Naive thymus-derived CD4-positive, alpha-beta T cell (primary cell): ENCODE results near the gene FBXO31. TPM values are rescaled to one million over a fixed set of nuclear protein-coding genes. Genes with fewer than 3 reads are reported as not detected.

Source experiments
- ATAC-seq: fragments of 150-1000 bp; cut with Tn5 transposase; 2 replicates; pipeline ENCODE4 v1.10.0; 2021; ENCODE audit warnings: mild to moderate bottlenecking, moderate library complexity
- CTCF ChIA-PET: fragments of 350-600 bp; sonication (Branson Sonifier 250); formaldehyde crosslinking; loops from one replicate; lab custom pipeline; 2021; ENCODE audit warnings: antibody characterized with exemption; lab: Charles Lee
- POLR2A ChIA-PET: fragments of 350-600 bp; sonication (Branson Sonifier 250); formaldehyde crosslinking; loops from one replicate; lab custom pipeline; 2021; ENCODE audit warnings: antibody characterized with exemption, inconsistent platforms; lab: Charles Lee
- DNase-seq, 9 donors: peaks; one replicate each; pipeline versions ENCODE4 v3.0.0 to v3.0.0-alpha.2; 2020 to 2022; ENCODE audit warnings: mixed read lengths in 1 of 9
- H3K27ac ChIP-seq: one replicate; pipeline ENCODE4 v1.7.0; 2013; ENCODE audit warnings: mild to moderate bottlenecking, low read depth, low read length, moderate library complexity
- H3K27me3 ChIP-seq, 2 donors: one replicate each; pipeline ENCODE4 v1.7.0; 2013; ENCODE audit warnings: low read length in 2 of 2, mild to moderate bottlenecking in 2 of 2, moderate library complexity in 2 of 2; ENCODE audit not compliant: control insufficient read depth in 2 of 2, insufficient read depth in 2 of 2
- H3K36me3 ChIP-seq, 3 experiments: 1 replicate in 2 of 3; 2 replicates in 1 of 3; pipeline ENCODE4 v1.7.0; 2013; ENCODE audit warnings: low read length in 3 of 3, mild to moderate bottlenecking in 3 of 3, moderate library complexity in 1 of 3; ENCODE audit not compliant: insufficient read depth in 3 of 3, control insufficient read depth in 2 of 3
- H3K4me1 ChIP-seq, 2 donors: one replicate each; pipeline ENCODE4 v1.7.0; 2013; ENCODE audit warnings: low read length in 2 of 2, mild to moderate bottlenecking in 2 of 2, moderate library complexity in 1 of 2; ENCODE audit not compliant: control insufficient read depth in 2 of 2, insufficient read depth in 2 of 2
- H3K4me3 ChIP-seq: 2 replicates; pipeline ENCODE4 v1.7.0; 2013; ENCODE audit warnings: mild to moderate bottlenecking, low read length
- H3K9me3 ChIP-seq, 3 experiments: 1 replicate in 2 of 3; 2 replicates in 1 of 3; pipeline ENCODE4 v1.7.0; 2013; ENCODE audit warnings: low read length in 3 of 3; ENCODE audit not compliant: control insufficient read depth in 2 of 3
- H3K27ac Mint-ChIP-seq, 9 donors: one replicate each; pipeline ENCODE4 v1.8.0; 2020 to 2022; ENCODE audit warnings: mixed read lengths in 9 of 9, mild to moderate bottlenecking in 8 of 9, moderate library complexity in 5 of 9, inconsistent platforms in 2 of 9
- H3K27me3 Mint-ChIP-seq, 5 donors: one replicate each; pipeline ENCODE4 v1.8.0; 2021 to 2022; ENCODE audit warnings: mixed read lengths in 5 of 5, mild to moderate bottlenecking in 1 of 5
- H3K36me3 Mint-ChIP-seq, 5 donors: one replicate each; pipeline ENCODE4 v1.8.0; 2020 to 2022; ENCODE audit warnings: mixed read lengths in 5 of 5, mild to moderate bottlenecking in 3 of 5, inconsistent platforms in 1 of 5
- H3K4me1 Mint-ChIP-seq, 7 donors: one replicate each; pipeline ENCODE4 v1.8.0; 2020 to 2022; ENCODE audit warnings: mixed read lengths in 7 of 7, mild to moderate bottlenecking in 3 of 7, inconsistent platforms in 1 of 7
- H3K4me3 Mint-ChIP-seq, 10 donors: one replicate each; pipeline ENCODE4 v1.8.0; 2020 to 2022; ENCODE audit warnings: mild to moderate bottlenecking in 10 of 10, mixed read lengths in 10 of 10, moderate library complexity in 6 of 10, inconsistent platforms in 2 of 10
- H3K9me3 Mint-ChIP-seq, 11 donors: one replicate each; pipeline ENCODE4 v1.8.0; 2020 to 2022; ENCODE audit warnings: mixed read lengths in 11 of 11, mild to moderate bottlenecking in 4 of 11, inconsistent platforms in 1 of 11, moderate library complexity in 1 of 11
- intact Hi-C, 2 donors: fragments of 100-400 bp; cut with micrococcal nuclease; formaldehyde crosslinking; loops; one replicate each; pipeline ENCODE4 v1.15.1; 2023
- polyA plus RNA-seq, 2 donors: library from polyadenylated mRNA; unstranded; fragments of 300-500 nt; fragmentation: Illumina TruSeq; gene quantifications; one replicate each; pipeline ENCODE4 v1.2.3, GENCODE V29; 2021
- total RNA-seq, 6 experiments: library from RNA in 5 of 6; stranded (reverse) in 5 of 6; gene quantifications; 1 replicate in 5 of 6; 2 replicates in 1 of 6; pipeline ENCODE4 v1.2.3 and lab custom pipeline; 2021 to 2026

The FBXO31 gene, protein sequence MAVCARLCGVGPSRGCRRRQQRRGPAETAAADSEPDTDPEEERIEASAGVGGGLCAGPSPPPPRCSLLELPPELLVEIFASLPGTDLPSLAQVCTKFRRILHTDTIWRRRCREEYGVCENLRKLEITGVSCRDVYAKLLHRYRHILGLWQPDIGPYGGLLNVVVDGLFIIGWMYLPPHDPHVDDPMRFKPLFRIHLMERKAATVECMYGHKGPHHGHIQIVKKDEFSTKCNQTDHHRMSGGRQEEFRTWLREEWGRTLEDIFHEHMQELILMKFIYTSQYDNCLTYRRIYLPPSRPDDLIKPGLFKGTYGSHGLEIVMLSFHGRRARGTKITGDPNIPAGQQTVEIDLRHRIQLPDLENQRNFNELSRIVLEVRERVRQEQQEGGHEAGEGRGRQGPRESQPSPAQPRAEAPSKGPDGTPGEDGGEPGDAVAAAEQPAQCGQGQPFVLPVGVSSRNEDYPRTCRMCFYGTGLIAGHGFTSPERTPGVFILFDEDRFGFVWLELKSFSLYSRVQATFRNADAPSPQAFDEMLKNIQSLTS
- total RNA-seq (10 to 100 TPM; 26.6 to 41.9 (median 39.3) TPM), polyA plus RNA-seq (10 to 100 TPM; 16.8 to 30.8 TPM), total RNA-seq (lab: John Stamatoyannopoulos, UW) (41.3 reads per million, percentile 67 among the genes with 10 or more reads in this experiment)

DNA sequence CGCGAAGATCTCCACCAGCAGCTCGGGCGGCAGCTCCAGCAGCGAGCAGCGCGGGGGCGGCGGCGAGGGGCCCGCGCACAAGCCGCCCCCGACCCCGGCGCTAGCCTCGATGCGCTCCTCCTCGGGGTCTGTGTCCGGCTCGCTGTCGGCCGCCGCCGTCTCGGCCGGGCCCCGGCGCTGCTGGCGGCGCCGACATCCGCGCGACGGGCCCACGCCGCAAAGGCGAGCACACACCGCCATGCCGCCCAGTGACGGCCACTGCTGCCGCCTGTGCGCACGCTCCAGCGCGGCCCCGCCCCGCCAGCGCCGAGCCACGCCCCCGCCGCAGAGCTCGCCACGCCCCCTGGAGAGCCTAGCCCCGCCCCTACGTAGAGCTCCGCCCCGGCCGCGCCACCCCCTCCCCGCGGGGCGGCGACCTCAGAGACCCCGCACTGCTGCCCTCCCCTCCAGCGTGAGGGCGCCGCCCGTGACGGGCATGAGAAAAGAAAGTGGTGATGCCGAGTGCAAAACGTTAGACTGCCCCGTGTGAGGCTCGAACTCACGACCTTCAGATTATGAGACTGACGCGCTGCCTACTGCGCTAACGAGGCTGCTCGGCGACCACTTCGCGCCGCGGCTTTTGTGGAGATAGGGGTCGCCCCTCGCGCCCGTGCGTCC, at the start of gene FBXO31:
Gene FBXO31, minus strand, starts transcription at position 272 of the 657 bp plus-strand sequence. Its CDS starts 32 bp downstream, at position 240.
- H3K4me3 Mint-ChIP-seq, result peak within 1 kb of the TSS; percentile 73 to 96 (median 94)
- ATAC-seq, result peak; percentile 87
- Histone ChIP-seq H3K36me3 (peaks cover 0 to 6% (median 0%) of the 10 kb centered on the region in 3 experiments), H3K9me3 (no peaks in the 10 kb centered on the region), H3K27ac (peak within 1 kb of the TSS; percentile 74), H3K27me3 (no peaks in the 10 kb centered on the region), H3K4me3 (peak within 1 kb of the TSS; percentile 64), H3K4me1 (peaks cover 28 to 31% of the 10 kb centered on the region in 2 donors)
- H3K36me3 Mint-ChIP-seq, result peaks cover 0 to 5% (median 4%) of the 10 kb centered on the region in 5 donors
- ChIA-PET CTCF (interaction anchor here (0.5 to 1.0 kb wide), 3 partner anchors 10 to 250 kb away, joined by 3 to 5 read pairs (median 3); no protein-coding TSS in a partner anchor), POLR2A (interaction anchor here (0.6 to 4.2 kb wide), 11 partner anchors 9 to 1056 kb away, joined by 3 to 39 read pairs (median 4); partner anchors contain the start of gene C16orf95)
- peaks cover 0 to 4% (median 0%) of the 10 kb centered on the region in 11 donors for H3K9me3 Mint-ChIP-seq
- intact Hi-C loops, result loop anchor here (1.0 to 10.0 kb wide), 11 partner anchors 9 to 1071 kb away; partner anchors contain the start of genes BANP (in 2 of the 2), C16orf95 (in 2 of the 2), MAP1LC3B (in 2 of the 2) and SLC7A5 (in 2 of the 2)
- H3K27ac Mint-ChIP-seq, result peak within 1 kb of the TSS; percentile 94 to 99 (median 98)
- peaks cover 0 to 2% (median 0%) of the 10 kb centered on the region in 5 donors for H3K27me3 Mint-ChIP-seq
- peak; percentile 85 to 98 (median 90) for DNase-seq
- H3K4me1 Mint-ChIP-seq, result peaks cover 43 to 71% (median 63%) of the 10 kb centered on the region in 7 donors

DNA sequence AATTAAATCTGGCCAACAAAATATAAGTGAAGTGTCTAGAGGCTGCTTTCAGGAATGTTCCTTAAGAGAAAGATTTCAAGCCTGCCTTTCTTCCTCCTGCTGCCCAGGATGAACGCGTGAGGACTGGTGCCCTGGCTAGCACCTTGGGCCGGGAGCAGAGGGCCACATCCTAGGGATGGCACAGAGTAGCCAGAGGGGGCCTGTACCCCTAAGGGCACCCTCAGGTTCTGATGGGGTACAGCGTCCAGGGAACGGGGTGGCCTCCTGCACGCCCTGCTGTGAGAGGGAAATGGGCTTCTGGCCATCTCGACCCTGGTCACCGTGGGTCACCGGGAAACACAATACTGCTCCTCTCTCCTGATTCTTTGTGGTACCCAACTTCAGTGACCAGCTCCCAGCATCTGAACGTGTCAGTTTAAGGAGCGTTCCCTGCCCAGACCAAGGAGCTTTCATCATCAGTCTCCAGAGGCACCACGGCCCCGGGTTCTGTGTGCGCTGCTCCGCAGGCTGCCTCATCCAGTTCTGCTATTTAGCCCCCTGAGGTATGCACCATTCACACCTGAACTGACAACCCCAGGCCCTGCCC, 48.8 kb upstream of the FBXO31 start:
- DNase-seq (no peak), ATAC-seq (no peak)
- no peak overlapping the region for H3K27ac Mint-ChIP-seq
- Histone ChIP-seq H3K27ac (no peak overlapping the region), H3K27me3 (no peaks in the 10 kb centered on the region), H3K4me3 (no peak overlapping the region), H3K9me3 (no peaks in the 10 kb centered on the region), H3K36me3 (peaks cover 0 to 19% (median 0%) of the 10 kb centered on the region in 3 experiments), H3K4me1 (peaks cover 9 to 16% of the 10 kb centered on the region in 2 donors)
- peaks cover 0 to 5% (median 0%) of the 10 kb centered on the region in 5 donors for H3K27me3 Mint-ChIP-seq
- intact Hi-C loops, result no loop called here
- POLR2A ChIA-PET, result interaction anchor here (0.7 to 1.3 kb wide), 2 partner anchors 10 to 121 kb away, joined by 3 to 4 read pairs; no protein-coding TSS in a partner anchor
- no peak overlapping the region for H3K4me3 Mint-ChIP-seq
- CTCF ChIA-PET, result interaction anchor here (0.8 kb wide), 1 partner anchor 62 kb away, joined by 4 read pairs; no protein-coding TSS in a partner anchor
- H3K4me1 Mint-ChIP-seq, result peaks cover 12 to 28% (median 25%) of the 10 kb centered on the region in 7 donors
- H3K9me3 Mint-ChIP-seq, result no peaks in the 10 kb centered on the region
- peaks cover 0 to 14% (median 3%) of the 10 kb centered on the region in 5 donors for H3K36me3 Mint-ChIP-seq

DNA sequence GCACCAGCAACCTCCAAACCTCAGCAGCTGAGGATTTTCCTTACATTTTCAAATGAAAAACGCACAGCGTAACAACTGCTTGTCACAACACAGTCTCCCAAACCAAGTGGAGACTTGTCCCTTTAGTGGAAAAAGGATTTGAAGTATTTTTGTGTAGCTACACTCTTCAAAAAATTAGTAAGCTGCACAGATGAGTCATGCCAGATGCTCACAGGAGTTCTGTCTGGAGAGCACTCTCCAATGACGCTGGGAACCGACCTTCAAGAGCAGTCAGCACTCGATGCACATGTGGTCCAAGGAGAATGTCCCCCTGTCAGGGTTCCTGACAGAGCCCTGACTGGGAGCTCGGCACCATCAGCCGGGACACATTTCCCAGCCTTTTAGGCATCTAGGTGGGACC, 48.4 kb upstream of the FBXO31 start:
- Mint-ChIP-seq H3K36me3 (peaks cover 0 to 14% (median 3%) of the 10 kb centered on the region in 5 donors), H3K27me3 (peaks cover 0 to 5% (median 0%) of the 10 kb centered on the region in 5 donors), H3K4me3 (no peak overlapping the region), H3K9me3 (no peaks in the 10 kb centered on the region), H3K4me1 (peaks cover 11 to 26% (median 24%) of the 10 kb centered on the region in 7 donors), H3K27ac (no peak overlapping the region)
- ATAC-seq, result no peak
- no peak overlapping the region for H3K27ac ChIP-seq
- DNase-seq, result no peak
- H3K27me3 ChIP-seq, result no peaks in the 10 kb centered on the region
- peaks cover 0 to 21% (median 0%) of the 10 kb centered on the region in 3 experiments for H3K36me3 ChIP-seq
- POLR2A ChIA-PET, result interaction anchor here (1.3 kb wide), 1 partner anchor 9 kb away, joined by 4 read pairs; no protein-coding TSS in a partner anchor
- CTCF ChIA-PET, result no interaction called here
- no peaks in the 10 kb centered on the region for H3K9me3 ChIP-seq
- intact Hi-C loops, result no loop called here
- H3K4me3 ChIP-seq, result no peak overlapping the region
- H3K4me1 ChIP-seq, result peaks cover 9 to 14% of the 10 kb centered on the region in 2 donors

DNA sequence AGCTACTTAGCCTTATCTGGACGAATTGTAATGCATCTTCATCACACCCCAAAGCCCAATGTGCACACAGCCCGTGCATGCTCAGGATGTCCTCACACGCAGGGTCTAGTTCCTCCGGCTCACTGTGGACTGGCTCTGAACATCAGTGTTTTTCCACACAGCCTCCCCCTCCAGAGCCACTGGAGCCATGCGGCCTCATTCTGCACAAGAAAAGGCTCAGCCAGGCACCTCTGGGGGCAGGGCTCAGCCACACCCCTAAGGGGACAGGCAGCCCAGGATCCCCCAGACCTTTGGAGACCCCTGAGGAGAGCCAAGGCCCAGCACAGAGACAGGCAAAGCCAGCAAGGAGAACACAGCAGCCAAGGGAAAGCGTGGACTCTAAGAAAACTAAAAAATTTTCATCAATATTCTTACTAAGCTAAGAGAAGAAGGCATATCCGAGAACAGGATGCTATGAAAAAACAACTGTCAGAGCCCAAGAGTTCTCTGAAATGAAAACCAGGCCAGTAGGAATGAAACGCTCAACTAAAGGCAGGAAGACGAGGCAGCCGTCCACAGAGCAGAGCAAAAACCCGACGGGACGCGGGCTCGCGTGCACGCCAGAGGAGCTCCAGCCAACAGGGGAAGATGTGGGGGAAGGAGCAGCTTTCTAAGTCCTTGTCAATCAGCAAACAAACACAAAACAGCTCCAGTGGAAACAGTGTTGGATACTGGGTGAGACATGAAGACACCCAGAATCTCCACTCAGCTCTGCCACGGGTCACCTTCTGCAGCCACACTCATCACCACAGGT, 43.0 kb upstream of the FBXO31 start:
- intact Hi-C loops, result no loop called here
- H3K36me3 Mint-ChIP-seq, result peaks cover 0 to 40% (median 8%) of the 10 kb centered on the region in 5 donors
- peak overlapping the region in 2 of 9 donors; percentile 30 to 46 for H3K27ac Mint-ChIP-seq

DNA sequence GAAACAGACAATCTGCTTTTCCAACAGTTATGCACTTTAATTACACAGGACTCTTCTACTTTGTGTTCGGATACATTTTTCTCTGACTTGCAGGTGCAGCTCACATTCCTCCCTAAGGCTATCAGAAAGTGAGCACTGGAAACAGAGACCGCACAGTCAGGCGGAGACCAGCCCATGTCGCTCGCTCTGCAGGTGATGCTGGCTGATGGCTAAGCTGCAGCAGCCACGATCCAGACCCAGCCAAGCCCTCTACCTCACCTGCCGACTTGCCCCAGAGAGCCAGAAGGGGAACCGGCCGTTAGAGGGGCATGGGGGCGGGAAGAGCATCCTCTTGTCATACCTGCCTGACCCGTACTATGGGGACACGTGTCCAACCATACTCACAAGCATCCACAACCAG, 42.4 kb upstream of the FBXO31 start:
- Histone ChIP-seq H3K27ac (no peak overlapping the region), H3K4me1 (no peaks in the 10 kb centered on the region), H3K27me3 (no peaks in the 10 kb centered on the region), H3K9me3 (no peaks in the 10 kb centered on the region), H3K4me3 (no peak overlapping the region), H3K36me3 (peaks cover 0 to 44% (median 4%) of the 10 kb centered on the region in 3 experiments)
- Mint-ChIP-seq H3K9me3 (no peaks in the 10 kb centered on the region), H3K27ac (no peak overlapping the region), H3K4me3 (no peak overlapping the region), H3K36me3 (peaks cover 0 to 45% (median 9%) of the 10 kb centered on the region in 5 donors), H3K4me1 (peaks cover 0 to 14% (median 3%) of the 10 kb centered on the region in 7 donors), H3K27me3 (no peaks in the 10 kb centered on the region)
- ATAC-seq, result no peak
- ChIA-PET CTCF (no interaction called here), POLR2A (interaction anchor here (1.4 kb wide), 1 partner anchor 11 kb away, joined by 3 read pairs; no protein-coding TSS in a partner anchor)
- DNase-seq, result no peak
- intact Hi-C loops, result no loop called here

More for the DNA sequence above, 43.0 kb upstream of the FBXO31 start:
- ChIA-PET CTCF (no interaction called here), POLR2A (interaction anchor here (1.4 kb wide), 1 partner anchor 10 kb away, joined by 3 read pairs; no protein-coding TSS in a partner anchor)
- no peaks in the 10 kb centered on the region for H3K27me3 ChIP-seq
- H3K9me3 ChIP-seq, result no peaks in the 10 kb centered on the region
- ATAC-seq, result no peak
- H3K4me3 Mint-ChIP-seq, result no peak overlapping the region
- no peaks in the 10 kb centered on the region for H3K4me1 ChIP-seq
- no peaks in the 10 kb centered on the region for H3K9me3 Mint-ChIP-seq
- no peak overlapping the region for H3K4me3 ChIP-seq
- peaks cover 0 to 13% (median 3%) of the 10 kb centered on the region in 7 donors for H3K4me1 Mint-ChIP-seq
- peaks cover 0 to 40% (median 4%) of the 10 kb centered on the region in 3 experiments for H3K36me3 ChIP-seq
- no peaks in the 10 kb centered on the region for H3K27me3 Mint-ChIP-seq
- H3K27ac ChIP-seq, result no peak overlapping the region
- no peak for DNase-seq
